B cell (primary cell): ENCODE measurements around the gene GHR. TPM values are rescaled to one million over a fixed set of nuclear protein-coding genes. Genes with fewer than 3 reads are reported as not detected.
"Not testable (repeated sequence)": the region's sequence is repeated elsewhere in the genome, so short reads cannot be mapped to it uniquely, and the experiment has no call there.

ENCODE experiments used
- ATAC-seq: fragments of 200-7000 bp; cut with Tn5 transposase; one replicate; pipeline ENCODE4 v1.10.0; 2021; ENCODE audit warnings: low read depth, mild to moderate bottlenecking, moderate number of reproducible peaks, moderate library complexity
- CTCF ChIA-PET: fragments of 350-600 bp; sonication (Branson Sonifier 250); formaldehyde crosslinking; loops from one replicate; lab custom pipeline; 2021; ENCODE audit warnings: antibody characterized with exemption, inconsistent platforms; lab: Charles Lee
- POLR2A ChIA-PET: fragments of 350-600 bp; sonication (Branson Sonifier 250); formaldehyde crosslinking; loops from one replicate; lab custom pipeline; 2021; ENCODE audit warnings: antibody characterized with exemption; lab: Charles Lee
- DNase-seq: peaks from one replicate; pipeline ENCODE4 v3.0.0; 2013
- H2AFZ ChIP-seq: 2 replicates; pipeline ENCODE4 v1.6.1; 2012; ENCODE audit warnings: mild to moderate bottlenecking, low read depth, low read length; ENCODE audit not compliant: insufficient read depth, poor library complexity, severe bottlenecking
- H3K27ac ChIP-seq, 2 donors: 1 replicate in 1 of 2; 2 replicates in 1 of 2; pipeline ENCODE4 v1.5.1; 2012 to 2013; ENCODE audit warnings: low read length in 2 of 2, mild to moderate bottlenecking in 2 of 2, moderate library complexity in 1 of 2
- H3K27me3 ChIP-seq, 4 experiments: fragments of 200-600 bp in 1 of 4; sonication (generic) in 1 of 4; replicated peaks in 1 of 4; 1 replicate in 2 of 4; 2 replicates in 2 of 4; pipeline versions ENCODE4 v1.6.1 to v1.7.0; 2013 to 2016; ENCODE audit warnings: low read length in 3 of 4, mild to moderate bottlenecking in 2 of 4, mixed read lengths in 1 of 4, moderate library complexity in 1 of 4; ENCODE audit not compliant: insufficient read depth in 4 of 4, control insufficient read depth in 3 of 4; ENCODE audit errors: control extremely low read depth in 1 of 4
- H3K36me3 ChIP-seq, 2 experiments: replicated peaks in 1 of 2; 1 replicate in 1 of 2; 2 replicates in 1 of 2; pipeline versions ENCODE4 v1.6.1 to v1.7.1; 2013; ENCODE audit warnings: low read length in 1 of 2; ENCODE audit not compliant: insufficient read depth in 2 of 2, control insufficient read depth in 1 of 2; ENCODE audit errors: control extremely low read depth in 1 of 2, extremely low read depth in 1 of 2
- H3K4me1 ChIP-seq, 2 donors: fragments of 200-600 bp in 1 of 2; sonication (generic) in 1 of 2; 1 replicate in 1 of 2; 2 replicates in 1 of 2; pipeline versions ENCODE4 v1.5.1 to v1.6.1; 2013 to 2017; ENCODE audit warnings: low read length in 2 of 2; ENCODE audit not compliant: control insufficient read depth in 2 of 2, insufficient read depth in 2 of 2
- H3K4me2 ChIP-seq: replicated peaks from 2 replicates; pipeline ENCODE3; 2012; ENCODE audit warnings: mild to moderate bottlenecking, low read depth, low read length; ENCODE audit not compliant: poor library complexity, severe bottlenecking
- H3K4me3 ChIP-seq, 5 experiments: fragments of 200-600 bp in 1 of 5; sonication (generic) in 1 of 5; 1 replicate in 3 of 5; 2 replicates in 2 of 5; pipeline versions ENCODE4 v1.5.1 to v1.7.0; 2011 to 2016; ENCODE audit warnings: low read length in 4 of 5, mild to moderate bottlenecking in 4 of 5, low read depth in 2 of 5, control low read depth in 1 of 5, moderate library complexity in 1 of 5; ENCODE audit not compliant: insufficient read depth in 1 of 5; ENCODE audit errors: control extremely low read depth in 1 of 5, extremely low read depth in 1 of 5
- H3K79me2 ChIP-seq: fragments of 200-600 bp; sonication (generic); one replicate; pipeline ENCODE4 v1.6.0; 2016; ENCODE audit warnings: low read length; ENCODE audit not compliant: control insufficient read depth, insufficient read depth
- H3K9ac ChIP-seq: fragments of 200-600 bp; sonication (generic); 2 replicates; pipeline ENCODE4 v1.6.1; 2017; ENCODE audit warnings: mild to moderate bottlenecking, low read length, moderate library complexity
- H3K9me3 ChIP-seq, 3 donors: one replicate each; pipeline versions ENCODE4 v1.6.1 to v1.7.1; 2013; ENCODE audit warnings: low read length in 2 of 3; ENCODE audit not compliant: control insufficient read depth in 2 of 3, insufficient read depth in 1 of 3; ENCODE audit errors: control extremely low read depth in 1 of 3
- H4K20me1 ChIP-seq: 2 replicates; pipeline ENCODE4 v1.6.0; 2012; ENCODE audit warnings: mild to moderate bottlenecking, low read length; ENCODE audit not compliant: insufficient read depth, control insufficient read depth, poor library complexity, severe bottlenecking
- H3K27ac Mint-ChIP-seq: one replicate; pipeline ENCODE4 v1.8.0; 2021; ENCODE audit warnings: mixed read lengths
- H3K27me3 Mint-ChIP-seq: one replicate; pipeline ENCODE4 v1.8.0; 2021; ENCODE audit warnings: mixed read lengths
- H3K4me1 Mint-ChIP-seq: one replicate; pipeline ENCODE4 v1.8.0; 2021; ENCODE audit warnings: mixed read lengths
- H3K4me3 Mint-ChIP-seq: one replicate; pipeline ENCODE4 v1.8.0; 2021; ENCODE audit warnings: mixed read lengths
- H3K9me3 Mint-ChIP-seq: one replicate; pipeline ENCODE4 v1.8.0; 2022; ENCODE audit warnings: mixed read lengths; ENCODE audit not compliant: insufficient read depth
- CTCF ChIP-seq: fragments of 200-600 bp; IDR thresholded peaks from one replicate; pipeline ENCODE4 v1.8.0; 2022; ENCODE audit warnings: antibody characterized with exemption, mild to moderate bottlenecking
- EZH2 ChIP-seq: IDR thresholded peaks from 2 replicates; pipeline ENCODE4 v1.6.1; 2012; ENCODE audit warnings: borderline replicate concordance, low read depth, mild to moderate bottlenecking, moderate library complexity, low read length; ENCODE audit not compliant: insufficient read depth, poor library complexity, severe bottlenecking
- WGBS: methylation state at CpG from one replicate; pipeline ENCODE4 v1.1.5; 2013; ENCODE audit warnings: missing lambda C conversion rate; ENCODE audit not compliant: insufficient coverage; 5-methylcytosine and 5-hydroxymethylcytosine counted together
- intact Hi-C: fragments of 100-400 bp; cut with micrococcal nuclease; formaldehyde crosslinking; loops from one replicate; pipeline ENCODE4 v1.10.0; 2022
- polyA plus RNA-seq: library from polyadenylated mRNA; depleted of rRNA; stranded (reverse); fragments of >200 nt; gene quantifications from 2 replicates; pipeline ENCODE4 v1.2.3, GENCODE V29; 2012
- total RNA-seq, 2 donors: library from RNA; stranded (reverse); fragments of 120-200 nt in 1 of 2; gene quantifications; 1 replicate in 1 of 2; 2 replicates in 1 of 2; pipeline versions ENCODE4 v1.2.3 to v1.2.4, GENCODE V29; 2013 to 2022

Gene GHR
- total and polyA plus RNA-seq, 2 donors (not counting 1 experiment from before 2014, with no cell fraction given): not detected

- H3K36me3 ChIP-seq: no peaks in the 10 kb centered on the region
- no peaks in the 10 kb centered on the region for H3K9me3 ChIP-seq
- H3K9ac ChIP-seq: peak overlapping the region; percentile 16
- H3K79me2 ChIP-seq: no peaks in the 10 kb centered on the region
- Mint-ChIP-seq H3K4me1 (peaks cover 5% of the 10 kb centered on the region), H3K27me3 (peaks cover 10% of the 10 kb centered on the region), H3K27ac (no peak overlapping the region), H3K9me3 (no peaks in the 10 kb centered on the region), H3K4me3 (no peak overlapping the region)
- no peaks in the 10 kb centered on the region for H3K27me3 ChIP-seq
- CTCF ChIA-PET: interaction anchor here (0.6 to 7.1 kb wide), 16 partner anchors 9 to 800 kb away, joined by 3 to 88 read pairs (median 4); partner anchors contain the start of genes GHR and RIMOC1
- H4K20me1 ChIP-seq: no peaks in the 10 kb centered on the region
- ATAC-seq (peak; percentile 45), DNase-seq (peak; percentile 36)
- H3K4me3 ChIP-seq: no peak overlapping the region
- peak overlapping the region; percentile 73 for H2AFZ ChIP-seq
- no peak overlapping the region for H3K27ac ChIP-seq
- H3K4me2 ChIP-seq: peak overlapping the region; percentile 58
- TF ChIP-seq EZH2 (no peak), CTCF (peak; percentile 60)
- intact Hi-C loops: loop anchor here (1.0 to 2.0 kb wide), 4 partner anchors 73 to 800 kb away; partner anchors contain the start of gene GHR
- H3K4me1 ChIP-seq: peaks cover 2 to 6% of the 10 kb centered on the region in 2 donors
- POLR2A ChIA-PET: no interaction called here
Observed at GRCh38 chr5:42656651-42657015, 233.4 kb downstream of the GHR start.

- intact Hi-C loops, H3K36me3 ChIP-seq, H3K4me3 Mint-ChIP-seq, H3K4me2 ChIP-seq, POLR2A ChIA-PET, H3K9me3 ChIP-seq, H3K4me1 Mint-ChIP-seq, H2AFZ ChIP-seq, H3K4me1 ChIP-seq, H3K9me3 Mint-ChIP-seq, H3K9ac ChIP-seq, H3K27ac ChIP-seq, H3K27ac Mint-ChIP-seq, CTCF ChIA-PET, H4K20me1 ChIP-seq, H3K4me3 ChIP-seq, DNase-seq, H3K27me3 ChIP-seq, ATAC-seq, H3K79me2 ChIP-seq: not testable (repeated sequence)
- WGBS: 100% methylated on average over 2 of the region's 13 CpGs
- H3K27me3 Mint-ChIP-seq: peaks cover 12% of the 10 kb centered on the region
Observed at GRCh38 chr5:42659869-42660268, 236.6 kb downstream of the GHR start.
